ENCODE measurements around the gene GABRB3.
A peak's percentile ranks its signal among the peaks of the same experiment; 100 is the strongest.

Gene GABRB3

GRCh38 chr15:26648676-26649075, 124.2 kb downstream of the GABRB3 start:
- Histone ChIP-seq H3K9ac (ENCODE audit: low read depth, low read length) (no peak overlapping the region), H3K27ac (ENCODE audit: low read length) (no peak overlapping the region), H3K9me3 (ENCODE audit: insufficient read depth, low read depth, low read length) (0 out of 2 replicates have a peak, but pooled peaks cover 5% of the 10 kb centered on the region)

DNA sequence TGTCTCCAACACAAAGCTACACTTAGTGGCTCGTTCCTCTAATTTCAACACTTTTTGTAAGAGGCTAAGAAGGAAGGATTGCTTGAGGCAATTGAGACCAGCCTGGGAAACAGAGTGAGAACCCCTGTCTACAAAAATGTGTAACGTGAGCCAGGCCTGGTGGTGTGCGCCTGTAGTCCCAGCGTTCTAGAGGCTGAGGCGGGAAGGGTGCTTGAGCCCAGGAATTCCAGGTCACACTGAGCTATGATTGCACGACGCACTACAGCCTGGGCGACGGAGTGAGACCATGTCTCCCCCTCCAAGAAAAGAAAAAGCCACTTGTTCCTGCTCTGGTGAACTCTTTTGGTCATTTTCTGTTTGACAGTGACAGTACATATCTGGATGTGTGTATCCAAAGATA, 127.9 kb downstream of the GABRB3 start:
- no peak overlapping the region for H3K27ac ChIP-seq (ENCODE audit: low read length)
- peaks cover under 1% of the 10 kb centered on the region; the same call in 1 of the 2 replicates for H3K4me1 ChIP-seq (ENCODE audit: insufficient read depth, low read length)
- H3K4me3 ChIP-seq (ENCODE audit: low read length), result no peak overlapping the region
- H3K9me3 ChIP-seq (ENCODE audit: insufficient read depth, low read depth, low read length), result no peaks in the 10 kb centered on the region
- H3K27me3 ChIP-seq (ENCODE audit: insufficient read depth, low read length), result no peaks in the 10 kb centered on the region
- no peak overlapping the region for H3K9ac ChIP-seq (ENCODE audit: low read depth, low read length)
- peaks cover 6% of the 10 kb centered on the region for H3K36me3 ChIP-seq (ENCODE audit: insufficient read depth, low read depth, low read length)

More at GRCh38 chr15:26648676-26649075, 124.2 kb downstream of the GABRB3 start:
- Histone ChIP-seq H3K4me3 (ENCODE audit: low read length) (no peak overlapping the region), H3K27me3 (ENCODE audit: insufficient read depth, low read length) (no peaks in the 10 kb centered on the region), H3K4me1 (ENCODE audit: insufficient read depth, low read length) (peaks cover 15% of the 10 kb centered on the region; the same call in 1 of the 2 replicates), H3K36me3 (ENCODE audit: insufficient read depth, low read depth, low read length) (peaks cover 6% of the 10 kb centered on the region)

DNA sequence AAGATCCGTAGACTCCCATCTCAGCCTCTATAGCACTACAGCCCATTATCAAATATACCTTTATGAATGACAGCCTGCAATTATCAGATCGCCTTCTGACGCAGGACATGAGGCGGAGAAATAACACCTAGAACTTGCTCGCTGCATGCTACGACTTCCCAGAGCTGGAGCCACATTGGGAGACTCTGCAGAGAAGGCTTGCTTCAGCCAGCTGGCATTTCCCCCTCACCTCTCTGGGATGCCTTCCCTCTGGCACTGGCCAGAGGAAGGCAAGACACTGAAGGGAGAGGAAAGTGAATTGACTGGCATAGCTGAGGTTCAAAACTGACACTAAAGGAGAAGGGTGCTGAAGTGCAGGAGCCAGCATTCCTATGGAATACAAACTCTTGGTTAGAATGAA, 131.7 kb downstream of the GABRB3 start:
- Histone ChIP-seq H3K9ac (ENCODE audit: low read depth, low read length) (no peak overlapping the region), H3K9me3 (ENCODE audit: insufficient read depth, low read depth, low read length) (no peaks in the 10 kb centered on the region), H3K27me3 (ENCODE audit: insufficient read depth, low read length) (no peaks in the 10 kb centered on the region), H3K4me1 (ENCODE audit: insufficient read depth, low read length) (peaks cover 8% of the 10 kb centered on the region; the same call in 1 of the 2 replicates), H3K27ac (ENCODE audit: low read length) (no peak overlapping the region), H3K36me3 (ENCODE audit: insufficient read depth, low read depth, low read length) (peaks cover 6% of the 10 kb centered on the region; the same call in 1 of the 2 replicates), H3K4me3 (ENCODE audit: low read length) (no peak overlapping the region)

- H3K4me3 ChIP-seq (ENCODE audit: low read length), result no peak overlapping the region
- peaks cover 6% of the 10 kb centered on the region; the same call in 1 of the 2 replicates for H3K36me3 ChIP-seq (ENCODE audit: insufficient read depth, low read depth, low read length)
- H3K9me3 ChIP-seq (ENCODE audit: insufficient read depth, low read depth, low read length), result no peaks in the 10 kb centered on the region
- H3K9ac ChIP-seq (ENCODE audit: low read depth, low read length), result no peak overlapping the region
- no peak overlapping the region for H3K27ac ChIP-seq (ENCODE audit: low read length)
- H3K4me1 ChIP-seq (ENCODE audit: insufficient read depth, low read length), result peaks cover 8% of the 10 kb centered on the region; the same call in 1 of the 2 replicates
- H3K27me3 ChIP-seq (ENCODE audit: insufficient read depth, low read length), result no peaks in the 10 kb centered on the region
These were observed 132.3 kb downstream of the GABRB3 start for GRCh38 chr15:26640601-26641000.

- Histone ChIP-seq H3K4me1 (ENCODE audit: insufficient read depth, low read length) (peaks cover 8% of the 10 kb centered on the region; the same call in 1 of the 2 replicates), H3K27me3 (ENCODE audit: insufficient read depth, low read length) (no peaks in the 10 kb centered on the region), H3K9ac (ENCODE audit: low read depth, low read length) (no peak overlapping the region)
These were observed 132.9 kb downstream of the GABRB3 start for GRCh38 chr15:26639966-26640365.

DNA sequence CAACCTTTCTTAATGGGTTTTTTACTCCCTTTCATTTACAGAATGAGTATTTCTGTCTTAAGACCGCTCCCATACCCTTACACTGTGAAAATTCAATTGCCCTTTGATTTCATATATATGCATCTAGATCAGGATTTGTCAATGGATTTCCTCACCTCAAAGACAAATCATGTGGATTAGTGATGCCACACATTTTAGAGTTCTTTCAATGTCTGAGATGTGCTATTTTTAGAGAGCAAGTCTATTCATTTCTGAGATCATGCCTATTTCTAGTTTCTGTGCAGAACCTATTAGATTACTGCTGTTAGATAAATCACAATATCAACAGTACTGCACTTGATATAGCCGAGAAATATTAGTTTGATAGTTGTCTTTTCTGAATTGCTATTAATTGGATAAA, 137.3 kb downstream of the GABRB3 start:
- H3K27ac ChIP-seq (ENCODE audit: low read length), result no peak overlapping the region
- no peaks in the 10 kb centered on the region for H3K27me3 ChIP-seq (ENCODE audit: insufficient read depth, low read length)
- no peaks in the 10 kb centered on the region for H3K36me3 ChIP-seq (ENCODE audit: insufficient read depth, low read depth, low read length)
- H3K4me3 ChIP-seq (ENCODE audit: low read length), result no peak overlapping the region
- no peak overlapping the region for H3K9ac ChIP-seq (ENCODE audit: low read depth, low read length)
- peaks cover 35% of the 10 kb centered on the region for H3K4me1 ChIP-seq (ENCODE audit: insufficient read depth, low read length)
- H3K9me3 ChIP-seq (ENCODE audit: insufficient read depth, low read depth, low read length), result no peaks in the 10 kb centered on the region

More at GRCh38 chr15:26639966-26640365, 132.9 kb downstream of the GABRB3 start:
- Histone ChIP-seq H3K36me3 (ENCODE audit: insufficient read depth, low read depth, low read length) (peaks cover 2% of the 10 kb centered on the region; the same call in 1 of the 2 replicates), H3K4me3 (ENCODE audit: low read length) (no peak overlapping the region), H3K9me3 (ENCODE audit: insufficient read depth, low read depth, low read length) (no peaks in the 10 kb centered on the region), H3K27ac (ENCODE audit: low read length) (peak overlapping the region; percentile 21)

DNA sequence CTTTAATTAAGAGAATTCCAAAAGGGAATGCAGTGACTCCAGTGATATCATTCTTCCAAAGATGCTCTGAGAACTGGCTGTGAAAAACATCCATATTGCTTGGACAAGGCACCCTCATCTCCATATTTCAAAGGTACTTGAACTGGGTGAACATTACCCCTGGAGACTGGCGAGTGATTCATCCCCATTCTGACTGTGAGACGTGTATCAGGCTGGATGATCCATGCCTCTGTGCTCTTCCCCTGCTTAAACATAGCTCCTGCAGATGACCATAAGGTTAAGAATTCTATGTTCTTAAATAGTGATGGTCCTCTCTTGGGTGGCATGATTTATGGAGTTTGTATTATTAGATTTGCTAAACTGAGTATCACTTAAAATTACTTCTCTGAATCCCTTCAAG, 137.8 kb downstream of the GABRB3 start:
- peaks cover 40% of the 10 kb centered on the region for H3K4me1 ChIP-seq (ENCODE audit: insufficient read depth, low read length)
- no peak overlapping the region for H3K27ac ChIP-seq (ENCODE audit: low read length)
- H3K4me3 ChIP-seq (ENCODE audit: low read length), result no peak overlapping the region
- H3K27me3 ChIP-seq (ENCODE audit: insufficient read depth, low read length), result no peaks in the 10 kb centered on the region
- H3K9ac ChIP-seq (ENCODE audit: low read depth, low read length), result no peak overlapping the region
- no peaks in the 10 kb centered on the region for H3K36me3 ChIP-seq (ENCODE audit: insufficient read depth, low read depth, low read length)
- H3K9me3 ChIP-seq (ENCODE audit: insufficient read depth, low read depth, low read length), result no peaks in the 10 kb centered on the region

DNA sequence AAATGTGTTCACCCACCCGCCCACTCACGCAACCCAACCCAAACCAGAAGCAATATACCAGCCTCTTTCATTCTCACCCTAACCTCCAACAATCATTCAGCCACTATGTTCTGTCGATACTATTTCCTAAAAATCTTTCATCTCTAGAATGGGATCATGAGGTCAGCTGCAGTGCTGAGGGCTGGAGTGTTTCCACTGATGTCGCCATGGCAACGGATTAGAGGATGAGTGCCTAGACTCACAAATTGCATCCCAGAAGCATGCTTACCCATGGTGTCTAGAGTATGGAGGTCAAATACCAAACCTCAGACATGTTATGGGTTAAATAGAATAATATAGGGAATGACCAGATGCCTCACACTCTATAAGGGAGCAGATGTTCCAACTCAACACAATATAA, 138.5 kb downstream of the GABRB3 start:
- H3K9me3 ChIP-seq (ENCODE audit: insufficient read depth, low read depth, low read length), result no peaks in the 10 kb centered on the region
- H3K4me1 ChIP-seq (ENCODE audit: insufficient read depth, low read length), result peaks cover 37% of the 10 kb centered on the region
- H3K27me3 ChIP-seq (ENCODE audit: insufficient read depth, low read length), result no peaks in the 10 kb centered on the region
- no peak overlapping the region for H3K9ac ChIP-seq (ENCODE audit: low read depth, low read length)
- no peak overlapping the region for H3K4me3 ChIP-seq (ENCODE audit: low read length)
- H3K36me3 ChIP-seq (ENCODE audit: insufficient read depth, low read depth, low read length), result no peaks in the 10 kb centered on the region
- H3K27ac ChIP-seq (ENCODE audit: low read length), result peak overlapping the region; percentile 25

- Histone ChIP-seq H3K27me3 (ENCODE audit: insufficient read depth, low read length) (no peaks in the 10 kb centered on the region), H3K4me1 (ENCODE audit: insufficient read depth, low read length) (peaks cover 35% of the 10 kb centered on the region), H3K27ac (ENCODE audit: low read length) (no peak overlapping the region), H3K36me3 (ENCODE audit: insufficient read depth, low read depth, low read length) (no peaks in the 10 kb centered on the region), H3K9me3 (ENCODE audit: insufficient read depth, low read depth, low read length) (0 out of 2 replicates have a peak, but pooled peaks cover 2% of the 10 kb centered on the region), H3K4me3 (ENCODE audit: low read length) (no peak overlapping the region), H3K9ac (ENCODE audit: low read depth, low read length) (no peak overlapping the region)
These were observed 140.4 kb downstream of the GABRB3 start for GRCh38 chr15:26632500-26632899.

DNA sequence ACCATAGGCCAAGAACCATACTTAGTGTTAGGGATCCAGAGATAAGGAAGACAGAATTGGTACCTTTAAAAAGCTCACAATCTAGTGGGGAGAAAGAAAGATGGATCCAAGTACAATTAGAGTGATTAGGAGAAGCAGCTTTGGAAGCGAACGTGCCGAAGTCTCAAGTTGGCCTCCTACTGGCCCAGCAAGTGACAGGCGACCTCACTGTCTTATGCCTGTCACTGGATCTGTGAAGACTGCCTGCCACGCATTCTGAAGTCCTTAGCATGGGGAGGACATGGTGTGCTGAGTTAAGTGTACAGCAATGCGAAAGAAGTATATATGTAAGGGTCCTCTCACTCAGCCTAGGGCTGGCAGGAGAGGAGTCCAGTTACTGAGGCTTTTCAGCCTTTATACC, 141.0 kb downstream of the GABRB3 start:
- H3K4me1 ChIP-seq (ENCODE audit: insufficient read depth, low read length), result peaks cover 35% of the 10 kb centered on the region
- no peak overlapping the region for H3K4me3 ChIP-seq (ENCODE audit: low read length)
- peak overlapping the region; percentile 67 for H3K27ac ChIP-seq (ENCODE audit: low read length)
- peaks cover 4% of the 10 kb centered on the region; the same call in 1 of the 2 replicates for H3K9me3 ChIP-seq (ENCODE audit: insufficient read depth, low read depth, low read length)
- H3K36me3 ChIP-seq (ENCODE audit: insufficient read depth, low read depth, low read length), result no peaks in the 10 kb centered on the region
- H3K27me3 ChIP-seq (ENCODE audit: insufficient read depth, low read length), result no peaks in the 10 kb centered on the region
- H3K9ac ChIP-seq (ENCODE audit: low read depth, low read length), result peak overlapping the region; percentile 10; the same call in 1 of the 2 replicates

GRCh38 chr15:26630857-26631256, 142.0 kb downstream of the GABRB3 start:
- H3K9ac ChIP-seq (ENCODE audit: low read depth, low read length), result peak overlapping the region; percentile 38; the same call in 1 of the 2 replicates
- peaks cover 4% of the 10 kb centered on the region; the same call in 1 of the 2 replicates for H3K9me3 ChIP-seq (ENCODE audit: insufficient read depth, low read depth, low read length)
- no peaks in the 10 kb centered on the region for H3K36me3 ChIP-seq (ENCODE audit: insufficient read depth, low read depth, low read length)
- H3K4me1 ChIP-seq (ENCODE audit: insufficient read depth, low read length), result peaks cover 35% of the 10 kb centered on the region
- no peaks in the 10 kb centered on the region for H3K27me3 ChIP-seq (ENCODE audit: insufficient read depth, low read length)
- peak overlapping the region; percentile 67 for H3K27ac ChIP-seq (ENCODE audit: low read length)
- H3K4me3 ChIP-seq (ENCODE audit: low read length), result peak overlapping the region; percentile 6; the same call in 1 of the 2 replicates

DNA sequence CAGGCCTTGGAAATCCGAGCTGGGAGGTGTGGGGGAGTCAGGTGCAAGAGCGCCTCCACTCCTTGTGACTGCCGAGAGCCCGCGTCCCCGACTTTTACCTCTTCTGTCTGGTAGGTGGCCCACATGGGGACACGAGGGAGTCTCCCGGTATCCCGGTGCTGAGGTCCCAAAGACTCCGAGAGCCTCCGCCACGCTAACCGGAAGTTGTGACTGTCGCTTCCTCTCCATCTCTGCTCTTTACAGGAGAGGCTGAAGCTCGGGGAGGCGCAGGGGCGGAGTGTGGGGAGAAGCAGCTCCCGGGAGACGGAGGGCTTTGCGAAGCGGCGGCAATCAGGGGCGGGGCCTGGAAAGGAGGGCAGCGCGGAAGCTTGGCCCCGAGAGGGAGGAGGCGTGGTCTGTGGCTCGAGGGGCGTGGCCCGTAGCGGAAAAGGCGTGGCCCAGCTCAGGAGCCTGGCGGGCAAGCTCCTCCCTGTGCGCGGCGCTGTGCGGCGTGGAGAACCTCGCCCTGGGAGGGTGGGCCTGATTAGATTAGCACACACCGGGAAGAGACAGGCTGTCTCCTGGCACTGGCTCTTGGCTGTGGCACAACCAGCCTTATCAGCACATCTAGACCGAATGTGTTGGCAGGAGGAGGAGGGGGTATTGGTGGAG, 143.9 kb downstream of the GABRB3 start:
- H3K27ac ChIP-seq (ENCODE audit: low read length), result peak overlapping the region; percentile 7

More for the DNA sequence above, 143.9 kb downstream of the GABRB3 start:
- Histone ChIP-seq H3K36me3 (ENCODE audit: insufficient read depth, low read depth, low read length) (0 out of 2 replicates have a peak, but pooled peaks cover 13% of the 10 kb centered on the region), H3K27me3 (ENCODE audit: insufficient read depth, low read length) (no peaks in the 10 kb centered on the region), H3K4me1 (ENCODE audit: insufficient read depth, low read length) (peaks cover 34% of the 10 kb centered on the region), H3K9me3 (ENCODE audit: insufficient read depth, low read depth, low read length) (peaks cover 4% of the 10 kb centered on the region; the same call in 1 of the 2 replicates), H3K4me3 (ENCODE audit: low read length) (peak overlapping the region; percentile 27; the same call in 1 of the 2 replicates), H3K9ac (ENCODE audit: low read depth, low read length) (no peak overlapping the region)

All from iPS-20b (cell line).